Neutrophil (primary cell): ENCODE data around the gene KLRC3.
"Not testable (repeated sequence)": the region's sequence is repeated elsewhere in the genome, so short reads cannot be mapped to it uniquely, and the experiment has no call there.

Source experiments
- H3K27ac ChIP-seq: fragments of 200-600 bp; sonication (generic); 2 replicates; pipeline ENCODE4 v1.5.1; 2016; ENCODE audit warnings: mild to moderate bottlenecking, moderate library complexity
- H3K27me3 ChIP-seq: fragments of 200-600 bp; sonication (generic); 2 replicates; pipeline ENCODE4 v1.6.0; 2016; ENCODE audit warnings: mild to moderate bottlenecking
- H3K36me3 ChIP-seq: fragments of 200-600 bp; sonication (generic); 2 replicates; pipeline ENCODE4 v1.5.1; 2017
- H3K4me1 ChIP-seq, 2 experiments: fragments of 200-600 bp in 1 of 2; sonication (generic) in 1 of 2; 1 replicate in 1 of 2; 2 replicates in 1 of 2; pipeline versions ENCODE4 v1.5.1 to v1.6.1; 2013 to 2016; ENCODE audit warnings: low read depth in 1 of 2, low read length in 1 of 2, mild to moderate bottlenecking in 1 of 2, moderate library complexity in 1 of 2; ENCODE audit not compliant: control insufficient read depth in 1 of 2, insufficient read depth in 1 of 2
- H3K4me3 ChIP-seq, 2 experiments: fragments of 200-600 bp in 1 of 2; sonication (generic) in 1 of 2; 1 replicate in 1 of 2; 2 replicates in 1 of 2; pipeline ENCODE4 v1.5.1; 2013 to 2016; ENCODE audit warnings: low read depth in 1 of 2, low read length in 1 of 2, mild to moderate bottlenecking in 1 of 2, moderate library complexity in 1 of 2
- H3K9me3 ChIP-seq: fragments of 200-600 bp; sonication (generic); 2 replicates; pipeline ENCODE4 v1.5.1; 2016
- TF ChIP-seq, protein P1 (sequence below): fragments of 200-600 bp; sonication (generic); IDR thresholded peaks from 2 replicates; pipeline ENCODE4 v1.5.1; 2016; ENCODE audit warnings: antibody characterized with exemption

Gene KLRC3

DNA sequence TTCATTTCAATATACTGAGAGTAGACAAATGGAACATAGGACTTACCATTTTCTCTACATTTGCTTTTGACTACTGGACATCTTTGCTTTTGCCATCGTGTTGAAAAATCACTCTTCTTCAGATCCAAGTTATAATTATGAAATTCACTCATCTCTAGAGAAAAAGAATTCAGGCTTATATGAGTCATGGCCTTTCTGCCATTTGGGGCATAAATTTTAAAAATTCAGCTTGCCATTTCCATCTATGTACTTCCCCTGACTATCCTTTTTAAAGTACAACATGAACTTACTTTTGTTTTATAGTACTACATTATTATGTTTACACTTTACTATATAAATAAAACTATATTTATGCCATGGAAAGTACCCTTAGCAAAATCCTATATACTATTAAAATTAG is 33.5 kb downstream of the KLRC3 start:
- H3K4me1 ChIP-seq = no peaks in the 10 kb centered on the region
- no peaks in the 10 kb centered on the region for H3K36me3 ChIP-seq
- no peak overlapping the region for H3K4me3 ChIP-seq

DNA sequence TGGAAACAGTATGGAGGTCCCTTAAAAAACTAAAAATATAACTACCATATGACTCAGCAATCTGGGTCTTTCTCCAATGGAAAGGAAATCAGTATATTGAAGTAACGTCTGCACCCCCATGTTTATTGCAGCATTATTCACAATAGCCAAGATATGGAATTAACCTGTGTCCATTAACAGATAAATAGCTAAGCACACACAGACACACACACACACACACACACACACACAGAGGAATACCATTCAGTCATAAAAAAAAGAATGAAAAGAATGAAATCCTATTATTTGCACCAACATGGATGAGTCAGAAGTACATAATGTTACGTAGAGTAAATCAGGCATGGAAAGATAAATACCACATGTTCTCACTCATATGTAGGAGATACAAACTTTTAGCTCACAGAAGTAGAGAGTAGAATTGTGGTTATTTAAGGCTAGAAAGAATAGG is 35.2 kb downstream of the KLRC3 start:
- Histone ChIP-seq H3K27ac (no peak overlapping the region), H3K27me3 (peaks cover 36% of the 10 kb centered on the region), H3K36me3 (no peaks in the 10 kb centered on the region), H3K9me3 (no peaks in the 10 kb centered on the region), H3K4me1 (no peaks in the 10 kb centered on the region), H3K4me3 (no peak overlapping the region)
- TF ChIP-seq, protein P1, sequence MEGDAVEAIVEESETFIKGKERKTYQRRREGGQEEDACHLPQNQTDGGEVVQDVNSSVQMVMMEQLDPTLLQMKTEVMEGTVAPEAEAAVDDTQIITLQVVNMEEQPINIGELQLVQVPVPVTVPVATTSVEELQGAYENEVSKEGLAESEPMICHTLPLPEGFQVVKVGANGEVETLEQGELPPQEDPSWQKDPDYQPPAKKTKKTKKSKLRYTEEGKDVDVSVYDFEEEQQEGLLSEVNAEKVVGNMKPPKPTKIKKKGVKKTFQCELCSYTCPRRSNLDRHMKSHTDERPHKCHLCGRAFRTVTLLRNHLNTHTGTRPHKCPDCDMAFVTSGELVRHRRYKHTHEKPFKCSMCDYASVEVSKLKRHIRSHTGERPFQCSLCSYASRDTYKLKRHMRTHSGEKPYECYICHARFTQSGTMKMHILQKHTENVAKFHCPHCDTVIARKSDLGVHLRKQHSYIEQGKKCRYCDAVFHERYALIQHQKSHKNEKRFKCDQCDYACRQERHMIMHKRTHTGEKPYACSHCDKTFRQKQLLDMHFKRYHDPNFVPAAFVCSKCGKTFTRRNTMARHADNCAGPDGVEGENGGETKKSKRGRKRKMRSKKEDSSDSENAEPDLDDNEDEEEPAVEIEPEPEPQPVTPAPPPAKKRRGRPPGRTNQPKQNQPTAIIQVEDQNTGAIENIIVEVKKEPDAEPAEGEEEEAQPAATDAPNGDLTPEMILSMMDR = no peak

More for the DNA sequence above, 33.5 kb downstream of the KLRC3 start:
- Histone ChIP-seq H3K9me3 (no peaks in the 10 kb centered on the region), H3K27ac (no peak overlapping the region), H3K27me3 (peaks cover 52% of the 10 kb centered on the region)
- TF ChIP-seq, protein P1 = no peak

DNA sequence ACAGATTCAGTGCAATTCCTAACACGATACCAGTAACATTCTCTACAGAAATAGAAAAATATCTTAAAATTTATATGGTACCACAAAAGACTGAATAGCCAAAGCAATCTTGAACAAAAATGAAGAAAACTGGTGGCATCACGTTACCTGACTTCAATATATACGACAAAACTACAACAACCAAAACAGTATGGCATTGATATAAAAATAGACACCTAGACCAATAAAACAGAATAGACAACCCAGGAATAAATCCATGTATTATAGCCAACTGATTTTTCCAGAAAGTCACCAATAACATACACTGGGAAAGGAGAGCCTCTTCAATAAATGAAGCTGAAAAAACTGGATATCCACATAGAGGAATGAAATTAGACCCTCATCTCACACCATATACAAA is 36.2 kb downstream of the KLRC3 start:
- Histone ChIP-seq H3K9me3 (no peaks in the 10 kb centered on the region), H3K27ac (no peak overlapping the region), H3K36me3 (no peaks in the 10 kb centered on the region), H3K27me3 (peaks cover 26% of the 10 kb centered on the region), H3K4me1 (no peaks in the 10 kb centered on the region), H3K4me3 (no peak overlapping the region)
- TF ChIP-seq, protein P1 = no peak

DNA sequence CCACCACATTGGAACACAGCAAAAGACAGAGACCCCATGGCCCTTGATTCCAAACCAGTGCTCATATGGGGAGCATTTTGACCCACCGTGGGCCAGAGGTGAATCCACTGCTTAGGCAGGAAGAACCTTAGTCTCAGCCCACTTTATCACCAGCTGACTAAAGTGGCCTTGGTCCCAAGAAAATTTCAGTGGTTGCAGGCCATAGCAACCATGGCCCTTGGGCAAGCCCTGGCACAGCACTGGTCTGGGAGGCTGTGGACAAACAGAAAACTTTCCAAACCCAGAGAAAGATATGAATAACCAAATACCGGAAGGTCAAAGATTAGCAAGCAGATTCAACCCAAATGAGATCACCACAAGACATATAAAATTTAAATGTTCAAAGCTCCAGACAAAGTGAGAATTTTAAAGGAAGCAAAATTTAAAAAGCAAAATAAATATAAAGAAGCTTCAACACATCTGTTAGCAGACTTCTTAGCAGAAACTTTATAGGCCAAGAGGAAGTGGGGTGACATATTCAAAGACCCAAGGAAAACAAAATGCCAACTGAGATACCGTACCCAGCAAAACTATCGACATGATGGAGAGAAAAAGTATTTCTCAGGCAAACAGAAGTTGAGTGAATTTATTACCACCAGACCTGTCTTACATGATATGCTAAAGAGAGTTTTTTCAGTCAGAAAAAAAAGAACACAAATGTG is 38.3 kb downstream of the KLRC3 start:
- Histone ChIP-seq H3K36me3 (no peaks in the 10 kb centered on the region), H3K4me1 (no peaks in the 10 kb centered on the region), H3K27ac (no peak overlapping the region), H3K9me3 (no peaks in the 10 kb centered on the region), H3K27me3 (peaks cover 10% of the 10 kb centered on the region), H3K4me3 (no peak overlapping the region)
- TF ChIP-seq, protein P1 = no peak

DNA sequence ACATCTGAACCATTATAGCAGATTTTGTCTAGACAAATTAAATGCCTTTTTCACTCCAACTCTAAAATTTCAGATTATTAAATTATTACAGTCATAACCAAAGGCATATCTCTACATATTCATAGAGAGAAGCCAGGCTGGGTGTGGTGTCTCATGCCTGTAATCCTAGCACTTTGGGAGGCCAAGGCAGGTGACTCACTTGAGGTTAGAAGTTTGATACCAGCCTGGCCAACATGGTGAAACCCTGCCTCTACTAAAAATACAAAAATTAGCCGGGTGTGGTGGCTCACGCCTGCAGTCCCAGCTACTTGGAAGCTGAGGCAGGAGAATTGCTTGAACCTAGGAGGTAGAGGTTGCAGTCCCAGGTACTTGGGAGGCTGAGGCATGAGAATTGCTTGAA is 41.7 kb downstream of the KLRC3 start:
- not testable (repeated sequence) for H3K4me3 ChIP-seq, H3K27ac ChIP-seq, H3K4me1 ChIP-seq, H3K36me3 ChIP-seq, H3K9me3 ChIP-seq, H3K27me3 ChIP-seq

DNA sequence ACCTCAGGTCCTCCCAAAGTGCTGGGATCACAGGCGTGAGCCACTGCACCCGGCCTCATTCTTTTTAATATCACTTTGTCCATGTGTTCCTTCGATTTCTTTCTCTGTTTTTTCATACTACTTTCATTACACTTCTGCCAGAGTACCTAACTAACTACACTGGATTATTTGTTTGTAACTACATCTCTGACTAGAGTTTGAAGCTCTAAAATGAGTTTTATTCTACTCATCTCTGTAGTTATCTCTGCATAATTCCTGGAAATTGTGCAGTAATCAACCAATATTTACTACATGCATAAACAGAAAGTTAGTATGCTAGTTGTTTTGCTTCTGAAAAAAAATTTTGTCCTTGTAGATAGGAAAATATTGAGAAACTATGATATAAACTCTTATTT is 45.8 kb downstream of the KLRC3 start:
- no peak overlapping the region for H3K27ac ChIP-seq
- H3K27me3 ChIP-seq = no peaks in the 10 kb centered on the region
- H3K36me3 ChIP-seq = no peaks in the 10 kb centered on the region
- H3K4me3 ChIP-seq = no peak overlapping the region
- no peaks in the 10 kb centered on the region for H3K9me3 ChIP-seq
- H3K4me1 ChIP-seq = peaks cover 27 to 28% of the 10 kb centered on the region in 2 experiments
- TF ChIP-seq, protein P1 = no peak
